SK-N-SH treated with all-trans-retinoic acid at 6 μM for 48 hours (cell line): ENCODE data around the gene SCMH1.

ENCODE experiments used
- ATAC-seq: fragments of 200-7000 bp; cut with Tn5 transposase; 3 replicates; pipeline ENCODE4 v1.9.1; 2020; ENCODE audit warnings: mild to moderate bottlenecking, moderate library complexity
- ARNTL ChIP-seq: fragments of 450-650 bp; formaldehyde crosslinking; IDR thresholded peaks from 2 replicates; pipeline ENCODE4 v1.5.0; 2020; ENCODE audit warnings: low read depth, mild to moderate bottlenecking, moderate library complexity, borderline replicate concordance
- BACH2 ChIP-seq: fragments of 250-450 bp; sonication (Bioruptor Pico); IDR thresholded peaks from 2 replicates; pipeline ENCODE4 v1.9.0; 2021; ENCODE audit warnings: mild to moderate bottlenecking, borderline replicate concordance
- CSDC2 ChIP-seq: fragments of 250-450 bp; sonication (Bioruptor Pico); IDR thresholded peaks from 2 replicates; pipeline ENCODE4 v1.5.0; 2020; ENCODE audit warnings: mild to moderate bottlenecking, moderate library complexity
- ESRRG ChIP-seq: fragments of 250-450 bp; sonication (Bioruptor Pico); IDR thresholded peaks from 2 replicates; pipeline ENCODE4 v1.6.1; 2021; ENCODE audit warnings: mild to moderate bottlenecking
- GLIS3 ChIP-seq: fragments of 250-450 bp; sonication (Bioruptor Pico); IDR thresholded peaks from 2 replicates; pipeline ENCODE4 v1.5.0; 2020; ENCODE audit warnings: mild to moderate bottlenecking, moderate library complexity
- ISL1 ChIP-seq: fragments of 250-450 bp; sonication (Bioruptor Pico); IDR thresholded peaks from 2 replicates; pipeline ENCODE4 v2.1.2; 2022; ENCODE audit warnings: mild to moderate bottlenecking, moderate library complexity
- OSR1 ChIP-seq: fragments of 250-450 bp; sonication (Bioruptor Pico); IDR thresholded peaks from 2 replicates; pipeline ENCODE4 v1.8.0; 2022; ENCODE audit warnings: moderate library complexity, mild to moderate bottlenecking, inconsistent platforms
- PATZ1 ChIP-seq: fragments of 250-450 bp; sonication (Bioruptor Pico); IDR thresholded peaks from 2 replicates; pipeline ENCODE4 v1.8.0; 2020; ENCODE audit warnings: mild to moderate bottlenecking, moderate library complexity, borderline replicate concordance
- PPARA ChIP-seq: fragments of 250-450 bp; sonication (Bioruptor Pico); IDR thresholded peaks from 2 replicates; pipeline ENCODE4 v1.5.0; 2020; ENCODE audit warnings: mild to moderate bottlenecking, borderline replicate concordance
- RARB ChIP-seq: fragments of 250-450 bp; sonication (Bioruptor Pico); IDR thresholded peaks from 2 replicates; pipeline ENCODE4 v1.8.0; 2021; ENCODE audit warnings: mild to moderate bottlenecking, moderate library complexity
- SNAI2 ChIP-seq: fragments of 250-450 bp; sonication (Bioruptor Pico); IDR thresholded peaks from 2 replicates; pipeline ENCODE4 v1.5.0; 2020; ENCODE audit warnings: mild to moderate bottlenecking, moderate library complexity
- TCF4 ChIP-seq: fragments of 250-450 bp; sonication (Bioruptor Pico); IDR thresholded peaks from 2 replicates; pipeline ENCODE4 v1.8.0; 2021; ENCODE audit warnings: mild to moderate bottlenecking, moderate library complexity, borderline replicate concordance
- TOX ChIP-seq: fragments of 250-450 bp; sonication (Bioruptor Pico); IDR thresholded peaks from 2 replicates; pipeline ENCODE4 v1.8.0; 2021; ENCODE audit warnings: mild to moderate bottlenecking, moderate library complexity, borderline replicate concordance
- TSHZ2 ChIP-seq: fragments of 250-450 bp; sonication (Bioruptor Pico); IDR thresholded peaks from 2 replicates; pipeline ENCODE4 v1.5.0; 2020; ENCODE audit warnings: mild to moderate bottlenecking, moderate library complexity
- ZC3H10 ChIP-seq: fragments of 250-450 bp; sonication (Bioruptor Pico); IDR thresholded peaks from 2 replicates; pipeline ENCODE4 v1.5.1; 2021; ENCODE audit warnings: mild to moderate bottlenecking, moderate library complexity
- ZFP3 ChIP-seq: fragments of 250-450 bp; sonication (Bioruptor Pico); IDR thresholded peaks from 2 replicates; pipeline ENCODE4 v1.5.0; 2020; ENCODE audit warnings: mild to moderate bottlenecking, moderate library complexity
- ZFP30 ChIP-seq: fragments of 450-650 bp; formaldehyde crosslinking; IDR thresholded peaks from 2 replicates; pipeline ENCODE4 v1.5.0; 2022; ENCODE audit warnings: mild to moderate bottlenecking, moderate library complexity
- ZNF565 ChIP-seq: fragments of 450-650 bp; formaldehyde crosslinking; conservative IDR thresholded peaks from 2 replicates; pipeline ENCODE4 v1.5.0; 2020; ENCODE audit warnings: low read depth, mild to moderate bottlenecking, moderate library complexity
- ZNF70 ChIP-seq: fragments of 450-650 bp; formaldehyde crosslinking; IDR thresholded peaks from 2 replicates; pipeline ENCODE4 v1.5.0; 2020; ENCODE audit warnings: mild to moderate bottlenecking, moderate library complexity
- ZNF8 ChIP-seq: fragments of 450-650 bp; formaldehyde crosslinking; IDR thresholded peaks from 2 replicates; pipeline ENCODE4 v1.5.0; 2020; ENCODE audit warnings: mild to moderate bottlenecking, moderate library complexity
- TF ChIP-seq, protein P1 (sequence below): fragments of 250-450 bp; sonication (Bioruptor Pico); IDR thresholded peaks from 2 replicates; pipeline ENCODE4 v1.8.0; 2021; ENCODE audit warnings: low read depth, mild to moderate bottlenecking, moderate library complexity, borderline replicate concordance
- TF ChIP-seq, protein P2 (sequence below): fragments of 250-450 bp; sonication (Bioruptor Pico); IDR thresholded peaks from 2 replicates; pipeline ENCODE4 v1.5.1; 2020; ENCODE audit warnings: low read depth, mild to moderate bottlenecking, moderate library complexity

Gene SCMH1

GRCh38 chr1:41218152-41218551, 24.0 kb downstream of the SCMH1 start:
- ATAC-seq = no peak
- no peak for TF ChIP-seq ZC3H10 (CRISPR knock-in tag)
- no peak for TF ChIP-seq RARB (CRISPR knock-in tag)
- TF ChIP-seq, protein P1, sequence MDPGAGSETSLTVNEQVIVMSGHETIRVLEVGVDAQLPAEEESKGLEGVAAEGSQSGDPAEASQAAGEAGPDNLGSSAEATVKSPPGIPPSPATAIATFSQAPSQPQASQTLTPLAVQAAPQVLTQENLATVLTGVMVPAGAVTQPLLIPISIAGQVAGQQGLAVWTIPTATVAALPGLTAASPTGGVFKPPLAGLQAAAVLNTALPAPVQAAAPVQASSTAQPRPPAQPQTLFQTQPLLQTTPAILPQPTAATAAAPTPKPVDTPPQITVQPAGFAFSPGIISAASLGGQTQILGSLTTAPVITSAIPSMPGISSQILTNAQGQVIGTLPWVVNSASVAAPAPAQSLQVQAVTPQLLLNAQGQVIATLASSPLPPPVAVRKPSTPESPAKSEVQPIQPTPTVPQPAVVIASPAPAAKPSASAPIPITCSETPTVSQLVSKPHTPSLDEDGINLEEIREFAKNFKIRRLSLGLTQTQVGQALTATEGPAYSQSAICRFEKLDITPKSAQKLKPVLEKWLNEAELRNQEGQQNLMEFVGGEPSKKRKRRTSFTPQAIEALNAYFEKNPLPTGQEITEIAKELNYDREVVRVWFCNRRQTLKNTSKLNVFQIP (CRISPR knock-in tag) = no peak
- no peak for TF ChIP-seq PATZ1 (CRISPR knock-in tag)
- TF ChIP-seq ISL1 (CRISPR knock-in tag) = no peak
- no peak for TF ChIP-seq OSR1 (CRISPR knock-in tag)
- TF ChIP-seq ZFP3 (CRISPR knock-in tag) = no peak
- no peak for TF ChIP-seq ZNF8
- TF ChIP-seq PPARA = no peak
- TF ChIP-seq SNAI2 = no peak
- TF ChIP-seq TOX (CRISPR knock-in tag) = no peak
- TF ChIP-seq, protein P2, sequence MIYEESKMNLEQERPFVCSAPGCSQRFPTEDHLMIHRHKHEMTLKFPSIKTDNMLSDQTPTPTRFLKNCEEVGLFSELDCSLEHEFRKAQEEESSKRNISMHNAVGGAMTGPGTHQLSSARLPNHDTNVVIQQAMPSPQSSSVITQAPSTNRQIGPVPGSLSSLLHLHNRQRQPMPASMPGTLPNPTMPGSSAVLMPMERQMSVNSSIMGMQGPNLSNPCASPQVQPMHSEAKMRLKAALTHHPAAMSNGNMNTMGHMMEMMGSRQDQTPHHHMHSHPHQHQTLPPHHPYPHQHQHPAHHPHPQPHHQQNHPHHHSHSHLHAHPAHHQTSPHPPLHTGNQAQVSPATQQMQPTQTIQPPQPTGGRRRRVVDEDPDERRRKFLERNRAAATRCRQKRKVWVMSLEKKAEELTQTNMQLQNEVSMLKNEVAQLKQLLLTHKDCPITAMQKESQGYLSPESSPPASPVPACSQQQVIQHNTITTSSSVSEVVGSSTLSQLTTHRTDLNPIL (CRISPR knock-in tag) = no peak
- TF ChIP-seq ARNTL (CRISPR knock-in tag) = no peak
- no peak for TF ChIP-seq GLIS3
- no peak for TF ChIP-seq ZFP30 (CRISPR knock-in tag)

GRCh38 chr1:41217441-41217840, 24.7 kb downstream of the SCMH1 start:
- TF ChIP-seq ISL1 (CRISPR knock-in tag) (no peak), TOX (CRISPR knock-in tag) (no peak), ZFP3 (CRISPR knock-in tag) (no peak), PPARA (no peak), ZNF70 (CRISPR knock-in tag) (no peak), TCF4 (CRISPR knock-in tag) (no peak), BACH2 (no peak), TSHZ2 (CRISPR knock-in tag) (no peak), RARB (CRISPR knock-in tag) (no peak), ZFP30 (CRISPR knock-in tag) (no peak)
- TF ChIP-seq, protein P2 (CRISPR knock-in tag) = no peak
- TF ChIP-seq, protein P1 (CRISPR knock-in tag) = no peak
- no peak for ATAC-seq

DNA sequence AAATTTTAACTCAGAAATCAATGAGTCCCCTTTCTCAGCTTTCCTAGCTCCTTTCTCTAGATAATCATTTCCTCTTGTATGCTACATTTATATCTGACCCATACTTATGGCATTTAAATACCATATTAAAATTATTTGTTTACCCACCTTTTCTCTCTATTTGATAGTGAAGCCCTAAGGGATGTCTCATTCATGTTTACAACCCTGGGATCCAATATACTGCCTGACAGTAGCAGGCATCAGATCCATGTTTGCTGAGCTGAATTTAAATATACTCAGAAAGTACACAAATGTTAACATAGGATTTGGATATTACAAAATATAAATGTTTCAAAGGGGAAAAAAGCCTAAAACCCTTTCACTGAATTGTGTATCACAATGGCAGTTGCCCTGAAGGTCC, 26.5 kb downstream of the SCMH1 start:
- ATAC-seq = no peak
- TF ChIP-seq CSDC2 (no peak), ZFP30 (CRISPR knock-in tag) (no peak), OSR1 (CRISPR knock-in tag) (no peak), RARB (CRISPR knock-in tag) (no peak), ESRRG (CRISPR knock-in tag) (no peak), ARNTL (CRISPR knock-in tag) (no peak), PPARA (no peak), ZNF565 (CRISPR knock-in tag) (no peak), PATZ1 (CRISPR knock-in tag) (no peak), SNAI2 (no peak), ZNF8 (no peak), TCF4 (CRISPR knock-in tag) (no peak), ZNF70 (CRISPR knock-in tag) (no peak), BACH2 (no peak)
- TF ChIP-seq, protein P2 (CRISPR knock-in tag) = no peak
